Measurements from ENCODE around the gene PKDCC. TPM values are rescaled to one million over a fixed set of nuclear protein-coding genes. Genes with fewer than 3 reads are reported as not detected.
"Not testable (repeated sequence)": the region's sequence is repeated elsewhere in the genome, so short reads cannot be mapped to it uniquely, and the experiment has no call there.

Gene PKDCC
- total RNA-seq, 1 donor from 2014 or later: 120 TPM

DNA sequence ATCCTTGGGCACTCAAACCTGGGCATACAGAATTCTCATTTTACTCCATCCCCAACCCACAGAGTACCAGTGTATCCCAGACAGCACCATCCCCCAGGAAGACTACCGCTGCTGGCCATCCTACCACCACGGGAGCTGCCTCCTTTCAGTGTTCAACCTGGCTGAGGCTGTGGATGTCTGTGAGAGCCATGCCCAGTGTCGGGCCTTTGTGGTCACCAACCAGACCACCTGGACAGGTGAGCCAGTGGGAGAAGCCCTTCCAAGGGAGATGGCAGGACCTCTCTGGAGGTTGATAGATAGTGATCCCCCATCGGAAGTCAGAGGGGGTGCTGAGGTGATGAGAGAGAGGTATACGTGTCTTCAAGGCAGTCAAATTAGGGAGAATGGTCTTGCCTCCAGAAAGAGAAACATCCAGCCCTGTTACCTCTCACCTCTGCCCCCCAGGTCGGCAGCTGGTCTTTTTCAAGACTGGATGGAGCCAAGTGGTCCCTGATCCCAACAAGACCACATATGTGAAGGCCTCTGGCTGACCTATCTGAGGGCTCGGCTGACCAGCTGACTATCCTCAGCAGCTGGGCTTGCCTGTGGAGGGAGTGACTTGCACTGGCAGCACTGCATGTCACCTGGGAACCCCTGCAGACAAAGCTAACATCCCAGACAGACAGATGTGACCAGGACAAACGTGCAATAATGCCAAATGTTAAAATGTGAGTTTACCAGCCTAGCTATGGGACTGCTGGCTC is 9.5 kb downstream of the PKDCC start:
- ATAC-seq (ENCODE audit: poor library complexity) (no peak), DNase-seq (no peak)
- intact Hi-C loops (cut with DNase I): loop anchor here (10.0 kb wide), 1 partner anchor 123 kb away; no protein-coding TSS in a partner anchor

DNA sequence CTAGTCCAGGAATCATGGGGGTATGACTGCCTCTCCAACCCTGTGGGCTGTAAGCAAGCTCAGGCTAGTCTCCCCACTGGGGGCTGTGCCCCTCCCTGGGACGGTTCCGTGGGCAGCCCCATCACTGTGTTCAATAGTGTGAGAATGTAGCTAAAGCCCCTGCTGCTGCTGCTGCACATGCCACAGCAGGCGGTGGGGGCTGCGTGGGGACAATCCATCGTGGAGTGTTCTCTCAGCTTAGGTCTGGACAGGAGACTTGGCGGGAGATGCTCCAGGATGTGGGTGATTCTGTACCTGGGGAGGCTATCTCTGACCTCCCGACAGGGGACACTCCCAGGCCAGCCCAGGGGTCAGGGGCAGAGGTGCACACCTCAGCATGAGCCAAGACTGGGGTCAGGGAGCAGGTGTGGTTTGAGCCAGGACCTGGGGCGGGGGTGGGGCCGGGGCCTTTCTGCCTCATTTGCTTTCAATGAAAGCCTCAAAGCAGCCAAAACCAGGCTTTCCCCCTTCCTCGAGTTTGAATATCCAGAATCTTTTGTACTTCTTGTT is 10.2 kb downstream of the PKDCC start:
- DNase-seq (no peak), ATAC-seq (ENCODE audit: poor library complexity) (no peak)
- intact Hi-C loops (cut with DNase I): loop anchor here (10.0 kb wide), 1 partner anchor 123 kb away; no protein-coding TSS in a partner anchor

GRCh38 chr2:42059261-42059898 is 11.6 kb downstream of the PKDCC start:
- no peak for DNase-seq
- ATAC-seq (ENCODE audit: poor library complexity): no peak
- intact Hi-C loops (cut with DNase I): loop anchor here (10.0 kb wide), 1 partner anchor 125 kb away; no protein-coding TSS in a partner anchor

DNA sequence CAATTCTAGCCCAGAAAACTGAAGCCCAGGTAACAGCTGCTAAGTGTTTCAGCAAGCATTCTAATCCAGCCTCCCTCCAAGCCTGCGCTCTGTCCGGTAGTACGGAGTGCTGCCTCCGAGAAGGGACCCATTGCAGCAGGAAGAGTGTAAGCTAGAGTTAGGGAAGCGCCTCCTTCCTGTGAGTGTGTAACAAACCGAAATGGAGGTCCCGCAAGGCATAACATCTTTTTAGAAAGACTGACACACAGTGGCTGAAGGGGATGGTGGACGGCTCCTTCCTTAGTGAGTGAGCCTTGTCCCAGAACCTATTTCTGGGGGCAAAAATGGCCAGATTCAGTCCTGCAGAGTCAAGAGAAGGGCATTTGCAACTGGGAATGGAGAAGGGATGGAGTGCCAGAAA is 12.2 kb downstream of the PKDCC start:
- ATAC-seq (ENCODE audit: poor library complexity): peak; percentile 9
- no peak for DNase-seq
- intact Hi-C loops (cut with DNase I): no loop called here

GRCh38 chr2:42060718-42061619 is 13.1 kb downstream of the PKDCC start:
- intact Hi-C loops (cut with DNase I): no loop called here
- peak; percentile 83 for ATAC-seq (ENCODE audit: poor library complexity)
- DNase-seq: peak; percentile 77

GRCh38 chr2:42061839-42062238 is 14.0 kb downstream of the PKDCC start:
- intact Hi-C loops (cut with DNase I): no loop called here
- no peak for ATAC-seq (ENCODE audit: poor library complexity)
- no peak for DNase-seq

GRCh38 chr2:42063431-42064171 is 15.8 kb downstream of the PKDCC start:
- DNase-seq (no peak), ATAC-seq (ENCODE audit: poor library complexity) (no peak)
- intact Hi-C loops (cut with DNase I): no loop called here

DNA sequence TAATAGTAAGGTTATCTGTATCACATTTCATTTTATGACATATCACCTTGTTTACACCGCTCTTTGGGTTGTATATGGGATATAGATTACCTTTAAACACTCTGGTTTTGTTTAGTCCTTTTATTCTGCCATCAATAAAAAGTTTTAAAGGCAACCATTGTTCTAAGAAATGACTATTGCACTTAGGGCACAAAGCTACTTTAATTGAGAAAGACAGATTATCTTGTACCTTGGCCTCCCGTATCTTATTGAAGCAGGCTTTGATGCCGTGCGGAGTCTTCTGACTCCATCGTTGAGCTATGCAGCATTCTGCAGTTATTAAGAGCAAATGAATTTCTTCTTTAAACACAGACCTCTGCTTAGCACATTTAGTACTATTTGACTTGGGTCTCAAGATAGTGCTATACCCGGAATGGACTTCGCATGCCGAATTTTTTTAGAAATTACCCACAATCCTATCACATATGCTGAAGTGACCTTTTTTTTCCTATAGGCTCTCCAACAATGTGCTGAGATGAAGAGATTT is 16.7 kb downstream of the PKDCC start:
- DNase-seq (no peak), ATAC-seq (ENCODE audit: poor library complexity) (no peak)
- intact Hi-C loops (cut with DNase I): no loop called here

GRCh38 chr2:42065753-42066152 is 17.9 kb downstream of the PKDCC start:
- intact Hi-C loops (cut with DNase I); ATAC-seq (ENCODE audit: poor library complexity): not testable (repeated sequence)

DNA sequence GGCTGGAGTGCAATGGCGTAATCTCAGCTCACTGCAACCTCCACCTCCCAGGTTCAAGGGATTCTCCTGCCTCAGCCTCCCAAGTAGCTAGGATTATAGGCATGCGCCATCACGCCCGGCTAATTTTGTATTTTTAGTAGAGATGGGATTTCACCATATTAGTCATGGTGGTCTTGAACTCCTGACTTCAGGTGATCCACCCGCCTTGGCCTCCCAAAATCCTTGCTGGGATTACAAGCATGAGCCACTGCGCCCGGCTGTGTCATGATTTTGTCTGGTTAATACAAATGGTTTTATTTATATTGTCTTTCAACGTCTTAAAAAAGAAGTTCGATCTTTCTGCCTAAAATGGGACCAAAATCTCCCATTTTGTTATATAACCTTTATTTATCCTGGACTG is 19.2 kb downstream of the PKDCC start:
- intact Hi-C loops (cut with DNase I); DNase-seq; ATAC-seq (ENCODE audit: poor library complexity): not testable (repeated sequence)

More at GRCh38 chr2:42065753-42066152, 17.9 kb downstream of the PKDCC start:
- not testable (repeated sequence) for DNase-seq

- no peak for DNase-seq
- ATAC-seq (ENCODE audit: poor library complexity): no peak
- intact Hi-C loops (cut with DNase I): no loop called here
Measured at GRCh38 chr2:42067521-42067920, 19.7 kb downstream of the PKDCC start.

GRCh38 chr2:42068571-42069178 is 20.9 kb downstream of the PKDCC start:
- intact Hi-C loops (cut with DNase I): no loop called here
- no peak for DNase-seq
- ATAC-seq (ENCODE audit: poor library complexity): no peak

GRCh38 chr2:42069568-42069967 is 21.7 kb downstream of the PKDCC start:
- intact Hi-C loops (cut with DNase I): no loop called here
- DNase-seq (no peak), ATAC-seq (ENCODE audit: poor library complexity) (no peak)

- DNase-seq (no peak), ATAC-seq (ENCODE audit: poor library complexity) (peak; percentile 42)
- intact Hi-C loops (cut with DNase I): no loop called here
Measured at GRCh38 chr2:42071791-42072190, 24.0 kb downstream of the PKDCC start.

GRCh38 chr2:42072349-42073118 is 24.7 kb downstream of the PKDCC start:
- DNase-seq (peak; percentile 77), ATAC-seq (ENCODE audit: poor library complexity) (peak; percentile 87)
- intact Hi-C loops (cut with DNase I): no loop called here

GRCh38 chr2:42073739-42074503 is 26.1 kb downstream of the PKDCC start:
- ATAC-seq (ENCODE audit: poor library complexity) (no peak), DNase-seq (no peak)
- intact Hi-C loops (cut with DNase I): no loop called here

Measured in Right ventricle myocardium superior (tissue), 1 donor.